Skeletal muscle satellite cell (primary cell): Measurements from ENCODE around the gene DDX49.
A peak's percentile ranks its signal among the peaks of the same experiment; 100 is the strongest.

ENCODE experiments used
- H3K27me3 ChIP-seq: 2 replicates; pipeline ENCODE4 v1.7.0; 2013; ENCODE audit warnings: low read length; ENCODE audit not compliant: control insufficient read depth, insufficient read depth
- H3K36me3 ChIP-seq: 2 replicates; pipeline ENCODE4 v1.7.0; 2013; ENCODE audit warnings: mild to moderate bottlenecking, control low read depth, low read length; ENCODE audit not compliant: insufficient read depth
- H3K4me1 ChIP-seq: 2 replicates; pipeline ENCODE4 v1.7.0; 2013; ENCODE audit warnings: low read length; ENCODE audit not compliant: control insufficient read depth, insufficient read depth
- H3K4me2 ChIP-seq: 2 replicates; pipeline ENCODE4 v1.7.0; 2013; ENCODE audit warnings: mild to moderate bottlenecking, low read length
- H3K4me3 ChIP-seq: 2 replicates; pipeline ENCODE4 v1.7.0; 2013; ENCODE audit warnings: low read length
- H3K9ac ChIP-seq: 2 replicates; pipeline ENCODE4 v1.7.0; 2013; ENCODE audit warnings: mild to moderate bottlenecking, low read depth, low read length, moderate library complexity
- H3K9me3 ChIP-seq: replicated peaks from 2 replicates; pipeline ENCODE4 v1.7.0; 2013; ENCODE audit warnings: mild to moderate bottlenecking, control low read depth, low read length

Gene DDX49

DNA sequence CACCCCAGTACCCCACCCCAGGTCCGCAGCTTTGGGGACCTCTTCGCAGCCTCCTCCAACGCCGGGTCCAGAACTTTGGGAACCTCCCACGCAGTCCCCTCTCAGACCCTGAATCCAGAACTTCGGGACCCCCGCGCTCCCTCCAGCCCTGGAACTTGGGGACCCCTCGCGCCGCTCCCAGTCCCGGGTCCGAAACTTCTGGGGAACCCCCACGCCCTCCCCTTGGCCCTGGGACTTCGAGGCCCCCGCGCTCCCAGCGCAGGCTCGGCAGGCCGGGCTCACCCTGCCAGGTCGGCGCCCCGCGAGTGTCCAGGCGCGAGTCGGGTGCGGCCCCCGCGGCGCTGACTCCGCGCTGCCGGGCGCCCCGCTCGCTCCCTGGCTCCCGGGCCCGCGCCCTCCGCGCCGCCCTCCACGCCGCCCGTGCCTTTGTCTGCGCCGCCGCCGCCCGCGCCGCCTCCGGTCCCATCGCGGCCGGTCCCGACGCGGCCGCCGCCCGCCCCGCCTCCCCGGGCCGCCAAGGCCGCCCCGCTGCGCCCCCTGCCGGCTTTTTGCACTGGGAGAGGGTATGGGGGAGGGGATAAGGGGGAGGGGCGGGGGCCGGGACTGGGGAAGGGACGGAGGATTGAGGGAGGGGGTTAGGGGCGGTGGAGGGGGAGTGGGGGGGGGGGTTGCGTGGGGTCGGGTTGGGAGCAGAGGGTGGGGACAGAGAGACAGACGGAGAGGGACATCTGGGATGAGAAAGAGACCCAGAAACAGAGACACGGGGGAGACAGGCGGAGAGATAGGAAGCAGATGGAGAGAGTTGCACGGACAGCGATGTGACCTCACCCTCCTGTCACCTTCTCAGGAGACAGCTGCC is 21.5 kb downstream of the DDX49 start, which contains the start of gene HOMER3:
TSS of gene HOMER3 (minus strand) at position 449 of the 859 bp plus-strand sequence. CDS start 2,235 bp downstream, outside the sequence.
- H3K36me3 ChIP-seq: peaks cover 15% of the 10 kb centered on the region
- peaks cover 12% of the 10 kb centered on the region for H3K4me1 ChIP-seq
- peak within 1 kb of the TSS; percentile 94 for H3K4me2 ChIP-seq
- H3K27me3 ChIP-seq: no peaks in the 10 kb centered on the region
- H3K4me3 ChIP-seq: peak within 1 kb of the TSS; percentile 97
- H3K9ac ChIP-seq: peak within 1 kb of the TSS; percentile 93
- H3K9me3 ChIP-seq: no peaks in the 10 kb centered on the region

DNA sequence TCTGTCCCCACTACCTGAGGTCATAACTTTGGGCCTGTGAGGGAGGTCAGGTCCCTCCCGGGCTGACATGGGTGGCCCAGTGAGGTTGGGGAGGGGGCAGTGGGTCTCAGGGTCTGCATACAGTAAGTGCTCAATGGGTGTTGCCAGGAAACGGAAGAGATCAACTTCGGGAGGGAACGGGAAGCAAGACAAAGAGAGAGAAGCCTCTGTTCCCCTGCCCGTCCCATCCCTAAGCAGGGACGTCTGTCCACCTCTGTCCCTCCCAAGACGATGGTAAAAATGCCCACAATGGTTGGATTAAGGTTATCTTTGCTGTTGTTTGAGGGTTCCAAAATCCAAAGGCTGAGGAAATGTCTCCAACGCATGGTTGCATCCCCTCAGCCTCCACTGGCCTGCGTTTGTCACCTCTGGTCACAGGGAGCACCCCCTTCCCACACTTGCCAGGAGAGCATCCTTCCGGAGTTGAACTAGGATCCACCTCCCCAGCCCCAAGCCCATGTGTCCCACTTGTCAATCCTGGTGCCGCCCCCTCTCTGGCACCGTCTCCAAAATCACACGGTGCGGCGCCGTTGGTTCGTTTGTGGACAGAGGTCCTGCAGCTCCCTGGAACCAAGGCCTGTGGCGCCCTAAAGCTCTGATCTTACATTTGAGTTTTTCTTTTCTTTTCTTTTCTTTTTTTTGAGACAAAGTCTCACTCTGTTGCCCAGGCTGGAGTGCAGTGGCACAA is 22.3 kb downstream of the DDX49 start:
- H3K9ac ChIP-seq: no peak overlapping the region
- H3K36me3 ChIP-seq: peaks cover 23% of the 10 kb centered on the region
- peak overlapping the region; percentile 68 for H3K4me3 ChIP-seq
- peak overlapping the region; percentile 82 for H3K4me2 ChIP-seq
- peaks cover 12% of the 10 kb centered on the region for H3K4me1 ChIP-seq
- H3K9me3 ChIP-seq: no peaks in the 10 kb centered on the region
- H3K27me3 ChIP-seq: no peaks in the 10 kb centered on the region

DNA sequence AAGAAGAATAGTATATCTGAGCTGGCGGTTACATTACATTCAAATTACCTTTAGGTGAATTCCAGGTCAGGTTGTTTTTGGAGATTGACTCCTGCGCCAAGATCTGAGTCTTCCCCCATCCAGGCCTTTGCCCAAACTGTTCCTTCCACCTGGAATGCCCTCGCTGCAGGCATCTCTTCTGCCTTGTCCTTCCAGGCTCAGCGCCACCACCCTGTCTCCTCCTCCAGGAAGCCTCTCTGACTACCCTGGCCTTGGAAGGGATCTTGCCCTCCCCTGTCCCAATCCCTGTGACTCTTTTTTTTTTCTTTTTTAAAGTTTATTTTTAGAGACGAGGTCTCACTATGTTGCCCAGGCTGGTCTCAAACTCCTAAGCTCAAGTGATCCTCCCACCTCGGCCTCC is 23.2 kb downstream of the DDX49 start:
- Histone ChIP-seq H3K4me1 (peaks cover 12% of the 10 kb centered on the region), H3K36me3 (peaks cover 24% of the 10 kb centered on the region), H3K4me3 (no peak overlapping the region), H3K9me3 (no peaks in the 10 kb centered on the region), H3K4me2 (no peak overlapping the region), H3K9ac (no peak overlapping the region), H3K27me3 (no peaks in the 10 kb centered on the region)

DNA sequence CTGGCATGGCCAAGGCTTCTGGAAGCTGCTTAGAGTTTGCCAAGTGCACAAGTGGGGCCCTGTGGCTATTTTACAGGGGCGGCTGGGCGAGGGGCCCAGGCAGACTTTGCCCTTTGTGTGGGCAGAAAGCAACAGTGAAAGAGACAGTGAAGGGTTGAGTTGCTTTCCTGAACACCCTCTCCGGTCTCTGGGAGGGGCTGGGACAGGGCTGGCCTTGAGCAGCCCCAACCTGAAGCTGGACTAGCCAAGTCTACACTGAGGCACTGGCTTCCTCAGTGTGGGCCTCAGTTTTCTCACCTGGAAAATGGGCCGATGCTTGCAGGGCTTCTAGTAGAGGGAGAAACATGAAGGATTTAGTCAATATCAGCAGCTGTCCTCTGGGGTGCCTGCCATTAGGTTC is 23.9 kb downstream of the DDX49 start:
- Histone ChIP-seq H3K4me1 (peaks cover 12% of the 10 kb centered on the region), H3K36me3 (peaks cover 24% of the 10 kb centered on the region), H3K4me2 (no peak overlapping the region), H3K27me3 (no peaks in the 10 kb centered on the region), H3K9me3 (no peaks in the 10 kb centered on the region), H3K4me3 (no peak overlapping the region), H3K9ac (no peak overlapping the region)

DNA sequence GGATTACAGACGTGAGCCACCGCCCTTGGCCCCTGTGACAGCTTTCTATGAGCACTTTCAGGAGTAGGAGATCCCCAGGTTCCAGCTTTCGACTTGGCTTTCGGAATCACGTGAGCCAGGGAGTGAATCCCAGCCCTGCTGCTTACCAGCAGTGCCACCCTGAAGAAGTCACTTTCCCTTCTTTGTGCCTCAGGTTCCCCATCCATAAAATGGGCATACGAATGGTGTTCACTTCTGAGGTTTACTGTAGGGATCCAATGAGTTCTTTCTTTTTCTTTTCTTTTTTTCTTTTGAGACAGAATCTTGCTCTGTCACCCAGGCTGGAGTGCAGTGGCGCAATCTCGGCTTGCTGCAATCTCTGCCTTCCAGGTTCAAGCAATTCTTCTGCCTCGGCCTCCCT is 25.8 kb downstream of the DDX49 start:
- Histone ChIP-seq H3K4me1 (peaks cover 6% of the 10 kb centered on the region), H3K4me2 (no peak overlapping the region), H3K27me3 (no peaks in the 10 kb centered on the region), H3K4me3 (no peak overlapping the region), H3K36me3 (peaks cover 23% of the 10 kb centered on the region), H3K9ac (no peak overlapping the region), H3K9me3 (no peaks in the 10 kb centered on the region)

DNA sequence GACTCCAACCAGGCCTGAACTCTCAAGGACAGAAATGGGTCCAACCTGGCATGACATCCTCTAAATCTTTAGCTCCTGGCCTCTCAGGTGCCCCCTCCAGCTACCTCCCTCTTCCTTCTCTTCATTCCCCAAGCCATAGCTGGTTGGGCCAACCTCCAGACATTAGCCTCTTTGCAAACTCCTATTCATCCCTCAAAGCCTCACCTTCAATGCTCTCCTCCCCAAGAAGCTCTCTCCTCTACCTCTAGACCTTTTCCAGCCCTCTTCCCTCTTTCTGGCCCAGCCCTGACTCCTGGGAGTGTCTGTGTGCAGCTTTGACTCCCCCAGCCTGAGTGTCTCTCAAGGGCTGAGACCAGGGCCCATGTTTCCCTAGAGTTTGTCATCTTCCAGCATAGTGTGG is 26.8 kb downstream of the DDX49 start:
- no peak overlapping the region for H3K4me3 ChIP-seq
- no peaks in the 10 kb centered on the region for H3K9me3 ChIP-seq
- H3K27me3 ChIP-seq: no peaks in the 10 kb centered on the region
- peaks cover 23% of the 10 kb centered on the region for H3K36me3 ChIP-seq
- no peak overlapping the region for H3K4me2 ChIP-seq
- H3K4me1 ChIP-seq: peaks cover 6% of the 10 kb centered on the region
- no peak overlapping the region for H3K9ac ChIP-seq

DNA sequence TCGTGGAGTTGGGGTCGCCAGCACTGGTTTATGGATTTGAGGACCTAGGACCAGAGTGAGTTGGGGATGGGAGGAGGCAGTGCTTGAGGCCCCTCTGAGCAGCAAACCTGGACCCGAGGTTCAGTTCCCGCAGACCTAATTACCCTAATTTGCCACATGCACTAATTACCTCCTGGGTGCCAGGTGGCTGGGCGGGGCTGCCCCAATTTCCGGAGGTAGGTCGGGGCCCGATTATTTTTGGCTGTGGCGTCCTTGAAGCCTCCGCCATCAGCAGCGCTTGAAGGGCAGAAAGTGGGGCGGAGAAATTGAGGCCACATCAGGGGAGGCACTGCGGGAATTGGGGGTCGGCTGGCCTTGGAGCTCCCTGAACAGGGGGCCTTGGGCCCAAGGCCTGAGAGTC is 27.4 kb downstream of the DDX49 start:
- no peak overlapping the region for H3K9ac ChIP-seq
- H3K9me3 ChIP-seq: no peaks in the 10 kb centered on the region
- peaks cover 23% of the 10 kb centered on the region for H3K36me3 ChIP-seq
- H3K4me1 ChIP-seq: peaks cover 4% of the 10 kb centered on the region
- no peak overlapping the region for H3K4me2 ChIP-seq
- no peak overlapping the region for H3K4me3 ChIP-seq
- no peaks in the 10 kb centered on the region for H3K27me3 ChIP-seq

DNA sequence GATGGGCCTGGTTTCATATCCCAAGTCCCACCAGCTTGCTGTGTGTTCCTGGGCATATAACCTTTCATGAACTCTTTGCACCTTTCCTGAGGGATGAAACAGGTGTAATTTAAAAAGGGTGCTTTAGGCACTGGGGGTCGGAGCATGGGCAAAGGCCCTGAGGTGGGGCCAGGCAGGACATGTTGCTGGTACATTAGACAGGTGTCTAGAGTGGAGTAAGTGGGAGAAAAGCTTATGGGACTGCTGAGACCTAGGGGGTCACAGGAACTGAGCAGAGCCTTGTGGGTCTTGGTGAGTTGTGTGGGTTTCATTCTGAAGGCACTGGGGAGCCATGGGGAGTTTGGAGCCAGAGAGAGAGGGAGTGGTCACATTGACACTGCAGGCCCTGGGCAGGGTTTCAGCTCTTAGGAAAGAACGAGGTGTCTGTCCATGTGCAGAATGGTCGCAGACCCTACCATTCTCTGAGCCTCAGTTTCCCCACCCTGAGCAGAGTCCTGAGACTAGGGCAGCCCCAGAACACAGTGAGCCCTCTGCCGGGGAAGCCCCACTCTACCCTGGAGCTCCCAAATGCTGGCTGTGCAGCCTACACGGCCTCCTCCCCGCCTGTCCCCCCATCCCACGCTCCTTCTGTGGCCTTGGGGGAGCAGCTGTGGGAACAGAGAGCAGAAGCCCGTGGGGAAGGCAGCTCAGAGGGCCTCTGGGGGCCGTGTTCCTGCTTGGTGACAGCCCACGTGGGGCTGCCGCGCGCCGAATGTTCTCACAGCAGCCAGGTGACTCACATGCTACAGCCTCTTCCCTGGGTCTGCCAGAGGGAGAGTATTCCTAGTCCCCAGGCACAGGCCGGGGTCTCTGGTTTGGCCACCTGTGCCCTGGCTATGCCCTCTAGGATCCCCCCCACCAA is 28.8 kb downstream of the DDX49 start:
- H3K4me3 ChIP-seq: no peak overlapping the region
- H3K36me3 ChIP-seq: peaks cover 20% of the 10 kb centered on the region
- H3K27me3 ChIP-seq: no peaks in the 10 kb centered on the region
- H3K4me2 ChIP-seq: no peak overlapping the region
- peaks cover 4% of the 10 kb centered on the region for H3K4me1 ChIP-seq
- no peaks in the 10 kb centered on the region for H3K9me3 ChIP-seq
- H3K9ac ChIP-seq: no peak overlapping the region

DNA sequence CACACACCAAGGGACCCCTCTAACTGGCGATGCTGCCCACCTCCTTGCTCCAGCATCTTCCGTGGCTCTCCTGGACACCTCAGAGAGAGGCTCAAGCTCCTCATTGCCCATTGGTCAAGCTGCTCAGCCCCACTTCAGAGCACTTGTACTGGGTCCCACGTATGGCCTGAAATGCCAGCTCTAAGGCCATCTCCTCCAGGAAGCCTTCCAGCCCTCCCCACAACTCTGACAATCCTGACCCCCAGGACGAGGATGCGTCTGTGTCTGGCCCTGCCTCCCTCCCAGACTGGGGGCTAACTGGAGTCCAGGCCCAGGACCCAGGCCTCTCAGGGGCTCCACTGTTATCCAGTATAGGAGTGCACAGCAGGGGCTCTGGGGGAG is 29.5 kb downstream of the DDX49 start:
- H3K9ac ChIP-seq: no peak overlapping the region
- peaks cover 20% of the 10 kb centered on the region for H3K36me3 ChIP-seq
- no peaks in the 10 kb centered on the region for H3K27me3 ChIP-seq
- H3K4me3 ChIP-seq: no peak overlapping the region
- no peaks in the 10 kb centered on the region for H3K9me3 ChIP-seq
- H3K4me1 ChIP-seq: peaks cover 4% of the 10 kb centered on the region
- no peak overlapping the region for H3K4me2 ChIP-seq

DNA sequence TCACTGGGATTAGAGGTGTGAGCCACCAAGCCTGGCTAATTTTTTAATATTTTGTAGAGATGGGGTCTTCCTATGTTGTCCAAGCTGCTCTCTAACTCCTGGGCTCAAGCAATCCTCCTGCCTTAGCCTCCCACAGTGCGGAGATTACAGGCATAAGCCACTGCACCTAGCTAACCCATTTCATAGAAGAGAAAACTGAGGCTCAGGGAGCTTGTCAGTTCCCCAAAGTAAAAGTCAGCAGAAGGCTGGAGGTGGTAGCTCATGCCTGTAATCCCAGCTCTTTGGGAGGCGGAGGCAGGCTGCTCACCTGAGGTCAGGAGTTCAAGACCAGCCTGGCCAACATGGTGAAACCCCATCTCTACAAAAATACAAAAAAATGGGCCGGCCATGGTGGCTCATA is 30.3 kb downstream of the DDX49 start:
- Histone ChIP-seq H3K4me2 (no peak overlapping the region), H3K9ac (no peak overlapping the region), H3K4me1 (peaks cover 4% of the 10 kb centered on the region), H3K36me3 (peaks cover 20% of the 10 kb centered on the region), H3K27me3 (no peaks in the 10 kb centered on the region), H3K4me3 (no peak overlapping the region), H3K9me3 (no peaks in the 10 kb centered on the region)

DNA sequence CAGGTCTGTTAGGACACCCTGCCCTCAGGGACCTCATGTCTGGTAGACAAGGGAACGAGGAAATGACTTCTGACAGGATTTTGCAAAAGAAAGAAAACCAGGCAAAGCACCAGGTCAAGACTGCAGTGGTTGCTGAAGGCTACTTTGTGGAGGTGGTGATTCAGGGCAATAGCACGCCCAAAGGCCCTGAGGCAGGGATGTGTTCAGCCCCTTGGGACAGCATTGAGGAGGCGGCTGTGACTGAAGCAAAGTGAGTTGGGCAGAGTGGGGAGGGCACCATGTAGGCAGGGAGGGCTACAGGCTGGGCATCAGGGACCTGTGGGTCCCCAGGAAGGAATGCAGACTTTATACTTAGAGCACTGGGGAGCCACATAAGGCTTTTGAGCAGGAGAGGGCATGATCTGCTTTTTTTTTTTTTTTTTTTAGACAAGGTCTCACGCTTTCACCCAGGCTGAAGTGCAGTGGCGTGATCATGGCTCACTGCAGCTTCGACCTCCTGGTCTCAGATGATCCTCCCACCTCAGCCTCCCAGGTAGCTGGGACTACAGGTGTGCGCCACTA is 32.3 kb downstream of the DDX49 start:
- Histone ChIP-seq H3K36me3 (peaks cover 11% of the 10 kb centered on the region), H3K9ac (no peak overlapping the region), H3K4me1 (peaks cover 4% of the 10 kb centered on the region), H3K4me3 (no peak overlapping the region), H3K4me2 (no peak overlapping the region), H3K9me3 (no peaks in the 10 kb centered on the region), H3K27me3 (no peaks in the 10 kb centered on the region)
